SK-N-SH treated with all-trans-retinoic acid at 6 μM for 48 hours (cell line): ENCODE data around the gene LTBP1.

Experiments
- ATAC-seq: fragments of 200-7000 bp; cut with Tn5 transposase; 3 replicates; pipeline ENCODE4 v1.9.1; 2020; ENCODE audit warnings: mild to moderate bottlenecking, moderate library complexity
- BACH2 ChIP-seq: fragments of 250-450 bp; sonication (Bioruptor Pico); IDR thresholded peaks from 2 replicates; pipeline ENCODE4 v1.9.0; 2021; ENCODE audit warnings: mild to moderate bottlenecking, borderline replicate concordance
- CSDC2 ChIP-seq: fragments of 250-450 bp; sonication (Bioruptor Pico); IDR thresholded peaks from 2 replicates; pipeline ENCODE4 v1.5.0; 2020; ENCODE audit warnings: mild to moderate bottlenecking, moderate library complexity
- GLIS3 ChIP-seq: fragments of 250-450 bp; sonication (Bioruptor Pico); IDR thresholded peaks from 2 replicates; pipeline ENCODE4 v1.5.0; 2020; ENCODE audit warnings: mild to moderate bottlenecking, moderate library complexity
- ISL1 ChIP-seq: fragments of 250-450 bp; sonication (Bioruptor Pico); IDR thresholded peaks from 2 replicates; pipeline ENCODE4 v2.1.2; 2022; ENCODE audit warnings: mild to moderate bottlenecking, moderate library complexity
- PPARA ChIP-seq: fragments of 250-450 bp; sonication (Bioruptor Pico); IDR thresholded peaks from 2 replicates; pipeline ENCODE4 v1.5.0; 2020; ENCODE audit warnings: mild to moderate bottlenecking, borderline replicate concordance
- RARB ChIP-seq: fragments of 250-450 bp; sonication (Bioruptor Pico); IDR thresholded peaks from 2 replicates; pipeline ENCODE4 v1.8.0; 2021; ENCODE audit warnings: mild to moderate bottlenecking, moderate library complexity
- TCF4 ChIP-seq: fragments of 250-450 bp; sonication (Bioruptor Pico); IDR thresholded peaks from 2 replicates; pipeline ENCODE4 v1.8.0; 2021; ENCODE audit warnings: mild to moderate bottlenecking, moderate library complexity, borderline replicate concordance
- TOX ChIP-seq: fragments of 250-450 bp; sonication (Bioruptor Pico); IDR thresholded peaks from 2 replicates; pipeline ENCODE4 v1.8.0; 2021; ENCODE audit warnings: mild to moderate bottlenecking, moderate library complexity, borderline replicate concordance
- ZC3H10 ChIP-seq: fragments of 250-450 bp; sonication (Bioruptor Pico); IDR thresholded peaks from 2 replicates; pipeline ENCODE4 v1.5.1; 2021; ENCODE audit warnings: mild to moderate bottlenecking, moderate library complexity
- ZFP3 ChIP-seq: fragments of 250-450 bp; sonication (Bioruptor Pico); IDR thresholded peaks from 2 replicates; pipeline ENCODE4 v1.5.0; 2020; ENCODE audit warnings: mild to moderate bottlenecking, moderate library complexity
- ZFP30 ChIP-seq: fragments of 450-650 bp; formaldehyde crosslinking; IDR thresholded peaks from 2 replicates; pipeline ENCODE4 v1.5.0; 2022; ENCODE audit warnings: mild to moderate bottlenecking, moderate library complexity
- ZNF70 ChIP-seq: fragments of 450-650 bp; formaldehyde crosslinking; IDR thresholded peaks from 2 replicates; pipeline ENCODE4 v1.5.0; 2020; ENCODE audit warnings: mild to moderate bottlenecking, moderate library complexity
- ZNF8 ChIP-seq: fragments of 450-650 bp; formaldehyde crosslinking; IDR thresholded peaks from 2 replicates; pipeline ENCODE4 v1.5.0; 2020; ENCODE audit warnings: mild to moderate bottlenecking, moderate library complexity
- TF ChIP-seq, protein P1 (sequence below): fragments of 250-450 bp; sonication (Bioruptor Pico); IDR thresholded peaks from 2 replicates; pipeline ENCODE4 v1.5.1; 2020; ENCODE audit warnings: low read depth, mild to moderate bottlenecking, moderate library complexity
- TF ChIP-seq, protein P2 (sequence below): fragments of 250-450 bp; sonication (Bioruptor Pico); IDR thresholded peaks from 2 replicates; pipeline ENCODE4 v1.8.0; 2021; ENCODE audit warnings: low read depth, mild to moderate bottlenecking, moderate library complexity, borderline replicate concordance
- TF ChIP-seq, protein P3 (sequence below): fragments of 250-450 bp; sonication (Bioruptor Pico); IDR thresholded peaks from 2 replicates; pipeline ENCODE4 v1.8.0; 2020; ENCODE audit warnings: mild to moderate bottlenecking, moderate library complexity, borderline replicate concordance

Gene LTBP1

DNA sequence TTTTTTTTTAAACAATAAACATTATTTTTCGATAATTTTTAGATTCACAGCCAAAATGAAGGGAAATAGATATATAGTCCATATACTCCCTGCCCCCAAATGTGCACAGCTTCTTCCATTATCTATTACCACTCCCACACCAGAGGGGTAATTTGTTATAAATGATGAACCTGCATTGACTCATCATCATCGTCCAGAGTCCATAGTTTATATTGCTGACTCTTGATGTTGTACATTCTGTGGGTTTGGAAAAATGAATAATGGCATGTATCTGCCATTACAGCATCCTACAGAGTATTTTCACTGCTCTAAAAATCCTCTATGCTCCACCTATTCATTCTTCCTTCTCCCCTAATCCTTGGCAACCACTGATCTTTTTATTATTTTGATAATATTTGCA, 121.5 kb downstream of the LTBP1 start:
- TF ChIP-seq, protein P1, sequence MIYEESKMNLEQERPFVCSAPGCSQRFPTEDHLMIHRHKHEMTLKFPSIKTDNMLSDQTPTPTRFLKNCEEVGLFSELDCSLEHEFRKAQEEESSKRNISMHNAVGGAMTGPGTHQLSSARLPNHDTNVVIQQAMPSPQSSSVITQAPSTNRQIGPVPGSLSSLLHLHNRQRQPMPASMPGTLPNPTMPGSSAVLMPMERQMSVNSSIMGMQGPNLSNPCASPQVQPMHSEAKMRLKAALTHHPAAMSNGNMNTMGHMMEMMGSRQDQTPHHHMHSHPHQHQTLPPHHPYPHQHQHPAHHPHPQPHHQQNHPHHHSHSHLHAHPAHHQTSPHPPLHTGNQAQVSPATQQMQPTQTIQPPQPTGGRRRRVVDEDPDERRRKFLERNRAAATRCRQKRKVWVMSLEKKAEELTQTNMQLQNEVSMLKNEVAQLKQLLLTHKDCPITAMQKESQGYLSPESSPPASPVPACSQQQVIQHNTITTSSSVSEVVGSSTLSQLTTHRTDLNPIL (CRISPR knock-in tag) = 0 out of 2 replicates have a peak, but pooled peaks have one; percentile 36
- TF ChIP-seq ISL1 (CRISPR knock-in tag) (0 out of 2 replicates have a peak, but pooled peaks have one; percentile 31), TOX (CRISPR knock-in tag) (no peak), ZFP3 (CRISPR knock-in tag) (peak; percentile 31; the same call in 1 of the 2 replicates)
- TF ChIP-seq, all 23 proteins: peak for 3
- peak; percentile 52 for ATAC-seq

DNA sequence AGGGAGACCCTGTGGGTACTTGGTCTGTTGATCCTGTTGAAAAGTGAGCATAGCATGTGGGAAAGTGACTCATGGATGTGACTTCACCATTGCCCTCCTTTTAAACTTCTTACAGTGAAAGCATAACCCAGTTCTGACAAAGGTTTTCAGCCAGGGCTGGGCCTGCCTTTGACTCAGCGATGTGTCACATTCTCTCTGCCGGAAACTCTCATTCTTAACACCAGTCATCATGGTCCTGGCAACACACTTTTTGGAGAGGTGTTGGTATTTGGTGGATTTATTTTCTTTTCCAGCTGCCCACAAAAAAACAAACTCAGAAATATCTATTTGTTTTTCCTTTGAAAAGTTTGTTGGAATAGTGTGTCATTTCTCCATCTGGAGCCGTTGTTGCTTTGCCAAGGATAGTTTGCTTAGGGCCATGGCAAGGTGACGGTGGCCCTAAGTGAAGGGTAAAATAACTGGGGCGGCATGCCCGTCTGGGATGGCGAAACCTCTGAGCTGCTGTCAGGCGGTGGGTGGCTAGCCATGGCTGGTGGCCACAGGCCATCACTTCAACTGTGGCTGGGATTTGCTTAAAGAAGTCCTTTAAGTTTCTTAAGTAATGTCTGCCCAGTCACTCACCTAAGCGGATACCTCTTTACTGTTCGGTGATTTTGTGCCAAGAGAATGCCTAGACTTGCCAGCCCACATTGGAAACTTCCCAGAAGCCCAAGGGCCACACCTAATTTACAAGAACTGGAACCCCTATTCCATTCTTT, 123.3 kb downstream of the LTBP1 start:
- ATAC-seq = peak; percentile 91
- TF ChIP-seq ZC3H10 (no peak), ISL1 (CRISPR knock-in tag) (peak; percentile 48; the same call in 1 of the 2 replicates)

DNA sequence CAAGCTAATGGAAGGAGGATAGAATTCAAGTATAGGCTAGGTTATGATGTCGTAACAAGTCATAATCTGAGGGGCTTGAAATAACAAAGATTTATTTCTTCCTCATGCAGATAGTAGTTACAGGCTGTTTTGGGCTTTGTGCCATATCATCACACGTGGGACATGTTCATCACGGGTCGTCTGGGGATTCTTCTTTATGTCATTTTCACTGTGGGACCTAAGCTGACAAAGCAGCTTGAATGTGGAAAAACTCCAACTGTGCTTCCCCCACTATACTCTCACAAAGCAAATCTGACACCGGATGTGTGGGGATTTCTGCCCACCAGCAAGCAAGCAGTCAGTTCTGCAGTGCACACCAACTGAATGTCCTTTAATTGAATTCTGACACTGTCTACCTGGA, 124.8 kb downstream of the LTBP1 start:
- ATAC-seq = no peak
- TF ChIP-seq ISL1 (CRISPR knock-in tag) (no peak), TCF4 (CRISPR knock-in tag) (no peak), BACH2 (no peak), ZNF8 (CRISPR knock-in tag) (no peak), RARB (no peak)
- TF ChIP-seq, protein P1 (CRISPR knock-in tag) = no peak
- TF ChIP-seq, protein P2, sequence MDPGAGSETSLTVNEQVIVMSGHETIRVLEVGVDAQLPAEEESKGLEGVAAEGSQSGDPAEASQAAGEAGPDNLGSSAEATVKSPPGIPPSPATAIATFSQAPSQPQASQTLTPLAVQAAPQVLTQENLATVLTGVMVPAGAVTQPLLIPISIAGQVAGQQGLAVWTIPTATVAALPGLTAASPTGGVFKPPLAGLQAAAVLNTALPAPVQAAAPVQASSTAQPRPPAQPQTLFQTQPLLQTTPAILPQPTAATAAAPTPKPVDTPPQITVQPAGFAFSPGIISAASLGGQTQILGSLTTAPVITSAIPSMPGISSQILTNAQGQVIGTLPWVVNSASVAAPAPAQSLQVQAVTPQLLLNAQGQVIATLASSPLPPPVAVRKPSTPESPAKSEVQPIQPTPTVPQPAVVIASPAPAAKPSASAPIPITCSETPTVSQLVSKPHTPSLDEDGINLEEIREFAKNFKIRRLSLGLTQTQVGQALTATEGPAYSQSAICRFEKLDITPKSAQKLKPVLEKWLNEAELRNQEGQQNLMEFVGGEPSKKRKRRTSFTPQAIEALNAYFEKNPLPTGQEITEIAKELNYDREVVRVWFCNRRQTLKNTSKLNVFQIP (CRISPR knock-in tag) = no peak

DNA sequence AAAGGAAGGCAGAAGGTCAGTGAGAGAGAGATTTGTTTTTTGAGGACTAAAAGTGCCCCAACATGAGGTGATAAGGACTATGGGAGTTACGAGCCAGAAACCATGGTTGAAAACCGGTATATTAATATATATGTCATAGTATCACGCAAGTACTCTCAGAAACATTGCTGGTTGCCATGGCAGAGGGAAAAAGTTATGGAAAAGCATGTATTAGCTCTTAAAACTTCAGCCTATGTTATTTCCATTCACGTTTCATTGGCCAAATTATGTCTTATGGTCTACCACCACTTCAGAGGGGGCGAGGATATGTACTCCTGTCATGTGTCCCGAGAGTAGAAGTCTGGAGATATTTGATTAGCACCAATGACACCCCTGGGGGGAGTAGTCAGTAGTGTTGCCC, 125.9 kb downstream of the LTBP1 start:
- no peak for ATAC-seq
- TF ChIP-seq, protein P3, sequence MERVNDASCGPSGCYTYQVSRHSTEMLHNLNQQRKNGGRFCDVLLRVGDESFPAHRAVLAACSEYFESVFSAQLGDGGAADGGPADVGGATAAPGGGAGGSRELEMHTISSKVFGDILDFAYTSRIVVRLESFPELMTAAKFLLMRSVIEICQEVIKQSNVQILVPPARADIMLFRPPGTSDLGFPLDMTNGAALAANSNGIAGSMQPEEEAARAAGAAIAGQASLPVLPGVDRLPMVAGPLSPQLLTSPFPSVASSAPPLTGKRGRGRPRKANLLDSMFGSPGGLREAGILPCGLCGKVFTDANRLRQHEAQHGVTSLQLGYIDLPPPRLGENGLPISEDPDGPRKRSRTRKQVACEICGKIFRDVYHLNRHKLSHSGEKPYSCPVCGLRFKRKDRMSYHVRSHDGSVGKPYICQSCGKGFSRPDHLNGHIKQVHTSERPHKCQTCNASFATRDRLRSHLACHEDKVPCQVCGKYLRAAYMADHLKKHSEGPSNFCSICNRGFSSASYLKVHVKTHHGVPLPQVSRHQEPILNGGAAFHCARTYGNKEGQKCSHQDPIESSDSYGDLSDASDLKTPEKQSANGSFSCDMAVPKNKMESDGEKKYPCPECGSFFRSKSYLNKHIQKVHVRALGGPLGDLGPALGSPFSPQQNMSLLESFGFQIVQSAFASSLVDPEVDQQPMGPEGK (CRISPR knock-in tag) = no peak
- TF ChIP-seq ZNF8 (CRISPR knock-in tag) (no peak), ZFP3 (CRISPR knock-in tag) (no peak), BACH2 (no peak), RARB (no peak), PPARA (no peak), ZC3H10 (no peak), ZNF70 (no peak), CSDC2 (CRISPR knock-in tag) (no peak), GLIS3 (CRISPR knock-in tag) (no peak)
- TF ChIP-seq, protein P2 (CRISPR knock-in tag) = no peak

DNA sequence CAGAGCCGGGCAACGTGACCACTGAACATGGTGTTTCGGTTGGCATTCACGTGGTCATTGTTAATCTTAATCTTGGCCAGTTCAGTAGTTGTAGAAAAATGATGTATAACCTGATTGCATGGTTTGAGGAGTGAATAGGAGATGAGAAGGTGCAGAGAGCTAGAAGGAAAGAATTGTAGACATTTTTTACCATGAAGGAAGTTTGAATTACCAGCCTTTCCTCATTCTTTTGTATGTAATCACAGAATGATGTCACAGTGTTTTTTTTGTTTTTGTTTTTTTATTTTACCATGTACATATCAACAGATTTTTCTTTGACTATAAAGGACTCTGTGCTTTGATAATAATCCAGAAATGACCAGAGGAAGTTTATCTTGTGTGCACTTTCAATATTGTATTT, 126.3 kb downstream of the LTBP1 start:
- ATAC-seq = no peak
- TF ChIP-seq TCF4 (CRISPR knock-in tag) = no peak
- TF ChIP-seq ZFP3 (CRISPR knock-in tag) = no peak
- no peak for TF ChIP-seq PPARA
- TF ChIP-seq ISL1 (CRISPR knock-in tag) = no peak
- TF ChIP-seq, protein P3 (CRISPR knock-in tag) = no peak
- no peak for TF ChIP-seq ZFP30 (CRISPR knock-in tag)
- TF ChIP-seq TOX (CRISPR knock-in tag) = no peak
- no peak for TF ChIP-seq ZC3H10
